Measurements from ENCODE around the gene CLSTN1. TPM values are rescaled to one million over a fixed set of nuclear protein-coding genes. Genes with fewer than 3 reads are reported as not detected.
"Not testable (repeated sequence)": the region's sequence is repeated elsewhere in the genome, so short reads cannot be mapped to it uniquely, and the experiment has no call there.

CLSTN1 gene
- polyA plus RNA-seq, 3 donors = 5.2 to 25.2 (median 5.3) TPM

DNA sequence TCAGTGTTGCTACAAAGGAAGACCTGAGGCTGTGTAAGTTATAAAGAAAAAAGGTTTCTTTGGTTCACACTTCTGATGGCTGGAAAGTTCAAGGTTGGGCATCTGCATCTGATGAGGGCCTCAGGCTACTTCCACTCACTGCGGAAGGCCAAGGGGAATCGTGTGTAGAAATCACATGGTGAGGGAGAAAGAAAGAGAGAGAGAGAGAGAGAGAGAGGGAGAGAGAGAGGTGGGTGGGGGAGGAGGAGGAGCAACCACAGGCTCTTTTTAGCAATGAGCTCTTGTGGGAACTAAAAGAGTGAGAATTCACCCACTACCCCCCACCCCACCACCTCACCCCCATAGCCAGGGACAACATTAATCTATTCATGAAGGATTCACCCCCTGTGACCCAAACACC lies 59.9 kb downstream of the CLSTN1 start:
- Mint-ChIP-seq H3K4me3 (no peak overlapping the region), H3K9me3 (no peaks in the 10 kb centered on the region), H3K36me3 (peaks cover 11 to 19% of the 10 kb centered on the region in 2 donors), H3K27ac (peak overlapping the region in 1 of 7 donors; percentile 55), H3K4me1 (peaks cover 30% of the 10 kb centered on the region), H3K27me3 (ENCODE audit: low read depth in 3 of 3) (peaks cover 0 to 1% (median 0%) of the 10 kb centered on the region in 3 donors)
- H3K4me3 ChIP-seq (replicated peaks in 1 of 3; ENCODE audit: low read depth in 2 of 3, low read length in 3 of 3) = no peak overlapping the region
- no peak overlapping the region for H3K9ac ChIP-seq (ENCODE audit: insufficient read depth, low read length, poor library complexity, severe bottlenecking)
- 87% methylated on average over 2 of the region's 2 CpGs for WGBS (ENCODE audit: insufficient coverage)
- no peak overlapping the region for H2AFZ ChIP-seq (ENCODE audit: insufficient read depth, low read depth, low read length, poor library complexity, severe bottlenecking)
- peaks cover 42% of the 10 kb centered on the region for H4K20me1 ChIP-seq (ENCODE audit: insufficient read depth, low read length)
- intact Hi-C loops (cut with micrococcal nuclease) = no loop called here
- peaks cover 0 to 7% of the 10 kb centered on the region in 2 donors for H3K36me3 ChIP-seq (replicated peaks in 1 of 2; ENCODE audit: control insufficient read depth in 1 of 2, insufficient read depth in 2 of 2, low read length in 2 of 2)
- H3K4me1 ChIP-seq (ENCODE audit: control insufficient read depth in 1 of 2, insufficient read depth in 2 of 2, low read length in 2 of 2) = peaks cover 11 to 22% of the 10 kb centered on the region in 2 donors
- no peaks in the 10 kb centered on the region for H3K9me3 ChIP-seq (replicated peaks in 1 of 2; ENCODE audit: control insufficient read depth in 1 of 2, insufficient read depth in 1 of 2, low read length in 2 of 2)
- H3K4me2 ChIP-seq (replicated peaks; ENCODE audit: extremely low read depth, low read length, poor library complexity, severe bottlenecking) = no peak overlapping the region
- no peak for DNase-seq
- TF ChIP-seq, protein P1, sequence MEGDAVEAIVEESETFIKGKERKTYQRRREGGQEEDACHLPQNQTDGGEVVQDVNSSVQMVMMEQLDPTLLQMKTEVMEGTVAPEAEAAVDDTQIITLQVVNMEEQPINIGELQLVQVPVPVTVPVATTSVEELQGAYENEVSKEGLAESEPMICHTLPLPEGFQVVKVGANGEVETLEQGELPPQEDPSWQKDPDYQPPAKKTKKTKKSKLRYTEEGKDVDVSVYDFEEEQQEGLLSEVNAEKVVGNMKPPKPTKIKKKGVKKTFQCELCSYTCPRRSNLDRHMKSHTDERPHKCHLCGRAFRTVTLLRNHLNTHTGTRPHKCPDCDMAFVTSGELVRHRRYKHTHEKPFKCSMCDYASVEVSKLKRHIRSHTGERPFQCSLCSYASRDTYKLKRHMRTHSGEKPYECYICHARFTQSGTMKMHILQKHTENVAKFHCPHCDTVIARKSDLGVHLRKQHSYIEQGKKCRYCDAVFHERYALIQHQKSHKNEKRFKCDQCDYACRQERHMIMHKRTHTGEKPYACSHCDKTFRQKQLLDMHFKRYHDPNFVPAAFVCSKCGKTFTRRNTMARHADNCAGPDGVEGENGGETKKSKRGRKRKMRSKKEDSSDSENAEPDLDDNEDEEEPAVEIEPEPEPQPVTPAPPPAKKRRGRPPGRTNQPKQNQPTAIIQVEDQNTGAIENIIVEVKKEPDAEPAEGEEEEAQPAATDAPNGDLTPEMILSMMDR (IDR thresholded peaks at IDR 0.05) = no peak
- H3K27ac ChIP-seq (ENCODE audit: low read depth in 1 of 2, low read length in 2 of 2) = no peak overlapping the region
- no peaks in the 10 kb centered on the region for H3K27me3 ChIP-seq (ENCODE audit: control insufficient read depth in 2 of 2, insufficient read depth in 2 of 2, low read length in 2 of 2)
- peaks cover 29% of the 10 kb centered on the region for H3K79me2 ChIP-seq (ENCODE audit: insufficient read depth, low read length)

DNA sequence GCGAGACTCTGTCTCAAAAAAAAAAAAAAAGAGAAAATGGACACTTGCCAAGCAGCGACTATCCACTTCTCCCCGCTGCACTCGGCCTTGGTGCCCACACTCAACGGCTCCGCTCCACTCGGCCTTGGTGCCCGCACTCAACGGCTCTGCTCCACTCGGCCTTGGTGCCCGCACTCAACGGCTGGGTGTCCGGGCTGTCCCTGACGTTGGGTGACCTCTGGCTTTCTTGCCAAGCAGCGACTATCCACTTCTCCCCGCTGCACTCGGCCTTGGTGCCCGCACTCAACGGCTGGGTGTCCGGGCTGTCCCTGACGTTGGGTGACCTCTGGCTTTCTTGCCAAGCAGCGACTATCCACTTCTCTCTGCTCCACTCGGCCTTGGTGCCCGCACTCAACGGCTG lies 61.3 kb downstream of the CLSTN1 start:
- not testable (repeated sequence) for H3K4me3 ChIP-seq (replicated peaks in 1 of 3; ENCODE audit: low read depth in 2 of 3, low read length in 3 of 3); H3K27ac Mint-ChIP-seq; H3K4me3 Mint-ChIP-seq

More for the DNA sequence above, 61.3 kb downstream of the CLSTN1 start:
- H3K9ac ChIP-seq (ENCODE audit: insufficient read depth, low read length, poor library complexity, severe bottlenecking); H3K36me3 ChIP-seq (replicated peaks in 1 of 2; ENCODE audit: control insufficient read depth in 1 of 2, insufficient read depth in 2 of 2, low read length in 2 of 2); H3K27me3 Mint-ChIP-seq (ENCODE audit: low read depth in 3 of 3); DNase-seq; intact Hi-C loops (cut with micrococcal nuclease); H3K9me3 Mint-ChIP-seq; H3K27ac ChIP-seq (ENCODE audit: low read depth in 1 of 2, low read length in 2 of 2); H3K27me3 ChIP-seq (ENCODE audit: control insufficient read depth in 2 of 2, insufficient read depth in 2 of 2, low read length in 2 of 2); H3K9me3 ChIP-seq (replicated peaks in 1 of 2; ENCODE audit: control insufficient read depth in 1 of 2, insufficient read depth in 1 of 2, low read length in 2 of 2); H3K4me2 ChIP-seq (replicated peaks; ENCODE audit: extremely low read depth, low read length, poor library complexity, severe bottlenecking); H2AFZ ChIP-seq (ENCODE audit: insufficient read depth, low read depth, low read length, poor library complexity, severe bottlenecking): not testable (repeated sequence)
- H3K4me1 ChIP-seq (ENCODE audit: control insufficient read depth in 1 of 2, insufficient read depth in 2 of 2, low read length in 2 of 2) = peaks cover 14 to 25% of the 10 kb centered on the region in 2 donors
- H3K36me3 Mint-ChIP-seq = peaks cover 11 to 27% of the 10 kb centered on the region in 2 donors
- peaks cover 35% of the 10 kb centered on the region for H3K4me1 Mint-ChIP-seq
- peaks cover 25% of the 10 kb centered on the region for H3K79me2 ChIP-seq (ENCODE audit: insufficient read depth, low read length)
- H4K20me1 ChIP-seq (ENCODE audit: insufficient read depth, low read length) = peaks cover 37% of the 10 kb centered on the region
- WGBS (ENCODE audit: insufficient coverage) = 95% methylated on average over 25 of the region's 25 CpGs

Measured in CD14-positive monocyte (primary cell).